GM12878 (cell line): ENCODE data around the gene RFT1. TPM values are rescaled to one million over a fixed set of nuclear protein-coding genes. Genes with fewer than 3 reads are reported as not detected.
A peak's percentile ranks its signal among the peaks of the same experiment; 100 is the strongest.

Experiments
- ATAC-seq: fragments of 200-7000 bp; cut with Tn5 transposase; 3 replicates; pipeline ENCODE4 v1.9.1; 2020; ENCODE audit warnings: mild to moderate bottlenecking, moderate library complexity
- BruUV-seq: library from RNA; stranded (reverse); fragments of 400-500 nt; replicated peaks from 2 replicates; lab custom pipeline; 2021; lab: Mats Ljungman, UMichigan
- CTCF ChIA-PET: fragments of 300-600 bp; sonication (Branson Sonifier 250); formaldehyde crosslinking; extraction: SDS; loops from one replicate; lab custom pipeline; 2021; ENCODE audit warnings: inconsistent platforms; lab: Yijun Ruan, JAX
- POLR2A ChIA-PET: fragments of 350-600 bp; formaldehyde crosslinking; extraction: SDS; loops from one replicate; lab custom pipeline; 2021; ENCODE audit warnings: inconsistent platforms; lab: Charles Lee
- RAD21 ChIA-PET: fragments of 300-600 bp; sonication (Branson Sonifier 250); formaldehyde crosslinking; loops from one replicate; lab custom pipeline; 2023; ENCODE audit warnings: antibody characterized with exemption; ENCODE audit not compliant: unreplicated experiment; lab: Charles Lee
- SMC1A ChIA-PET: fragments of 300-600 bp; sonication (Branson Sonifier 250); formaldehyde crosslinking; loops from one replicate; lab custom pipeline; 2023; ENCODE audit not compliant: unreplicated experiment, uncharacterized antibody; lab: Charles Lee
- DNase-seq: peaks from one replicate; pipeline ENCODE4 v3.0.0-alpha.2; 2011; ENCODE audit warnings: low read depth, low spot score
- FAIRE-seq: peaks from 3 replicates; lab custom pipeline; 2011; peaks lifted over from hg19 to GRCh38; lab: Jason Lieb, UNC
- H2AFZ ChIP-seq: 2 replicates; pipeline ENCODE4 v1.6.0; 2011; ENCODE audit warnings: low read depth, low read length, control low read depth; ENCODE audit not compliant: control insufficient read depth
- H3K27ac ChIP-seq: 2 replicates; pipeline ENCODE4 v1.5.1; 2011; ENCODE audit warnings: control low read depth; ENCODE audit not compliant: control insufficient read depth, insufficient read depth
- H3K27me3 ChIP-seq, 2 experiments: replicated peaks in 1 of 2; 2 replicates each; pipeline versions ENCODE4 v1.6.0 to v1.6.1; 2011; ENCODE audit warnings: low read length in 1 of 2; ENCODE audit not compliant: control insufficient read depth in 2 of 2, insufficient read depth in 2 of 2
- H3K36me3 ChIP-seq, 2 experiments: 2 replicates each; pipeline ENCODE4 v1.5.1; 2011; ENCODE audit warnings: low read length in 1 of 2; ENCODE audit not compliant: control insufficient read depth in 2 of 2, insufficient read depth in 2 of 2
- H3K4me1 ChIP-seq: 2 replicates; pipeline ENCODE4 v1.6.1; 2011; ENCODE audit warnings: mild to moderate bottlenecking, low read length, moderate library complexity, mixed read lengths; ENCODE audit not compliant: control insufficient read depth, insufficient read depth
- H3K4me2 ChIP-seq: 2 replicates; pipeline ENCODE4 v1.6.0; 2011; ENCODE audit warnings: control low read depth; ENCODE audit not compliant: control insufficient read depth, insufficient read depth
- H3K4me3 ChIP-seq: fragments of 200-600 bp; sonication (generic); 2 replicates; pipeline ENCODE4 v1.5.1; 2016
- H3K79me2 ChIP-seq: 2 replicates; pipeline ENCODE4 v1.6.0; 2011; ENCODE audit warnings: low read length; ENCODE audit not compliant: control insufficient read depth, insufficient read depth
- H3K9ac ChIP-seq: 2 replicates; pipeline ENCODE4 v1.8.0; 2011; ENCODE audit warnings: low read length, control low read depth, mixed read lengths; ENCODE audit not compliant: control insufficient read depth, insufficient read depth
- H3K9me3 ChIP-seq: replicated peaks from 3 replicates; pipeline ENCODE4 v1.5.1; 2011; ENCODE audit warnings: mild to moderate bottlenecking, low read length; ENCODE audit not compliant: control insufficient read depth, insufficient read depth
- H4K20me1 ChIP-seq: 2 replicates; pipeline ENCODE4 v1.6.0; 2011; ENCODE audit not compliant: control insufficient read depth, insufficient read depth
- HDGF ChIP-seq: fragments of 450-650 bp; IDR thresholded peaks from 2 replicates; pipeline ENCODE4 v1.6.1; 2016; ENCODE audit warnings: antibody characterized with exemption
- IKZF2 ChIP-seq, 2 experiments: fragments of 450-650 bp; IDR thresholded peaks; 2 replicates each; pipeline ENCODE4 v1.6.1; 2017; ENCODE audit warnings: mild to moderate bottlenecking in 2 of 2, moderate library complexity in 2 of 2
- NR2F1 ChIP-seq: fragments of 450-650 bp; conservative IDR thresholded peaks from 2 replicates; pipeline ENCODE4 v1.6.1; 2017; ENCODE audit warnings: mild to moderate bottlenecking
- RELB ChIP-seq: fragments of 450-650 bp; IDR thresholded peaks from 2 replicates; pipeline ENCODE4 v1.6.1; 2017; ENCODE audit warnings: low read depth, mild to moderate bottlenecking, moderate library complexity
- SMARCA5 ChIP-seq: fragments of 450-650 bp; IDR thresholded peaks from 2 replicates; pipeline ENCODE4 v1.6.1; 2017; ENCODE audit warnings: mild to moderate bottlenecking
- SRF ChIP-seq, 2 experiments: IDR thresholded peaks; 2 replicates each; pipeline ENCODE4 v1.6.1; 2011; ENCODE audit warnings: low read depth in 2 of 2, low read length in 2 of 2, mild to moderate bottlenecking in 1 of 2, moderate library complexity in 1 of 2
- WGBS: methylation state at CpG from one replicate; pipeline ENCODE4 v1.1.6; 2016; ENCODE audit warnings: low lambda C conversion rate; ENCODE audit not compliant: insufficient replicate concordance, insufficient coverage; ENCODE audit errors: missing lambda C conversion rate; 5-methylcytosine and 5-hydroxymethylcytosine counted together
- in situ Hi-C: fragments of 300-500 bp; cut with MboI; formaldehyde crosslinking; loops from 9 replicates; pipeline ENCODE4 v1.14.3; 2018; ENCODE audit warnings: mixed read lengths
- intact Hi-C: fragments of 100-400 bp; cut with micrococcal nuclease; formaldehyde crosslinking; loops from one replicate; pipeline ENCODE4 v1.14.2; 2022; ENCODE audit not compliant: unreplicated experiment
- polyA plus RNA-seq, 11 experiments: library from polyadenylated mRNA; depleted of rRNA in 4 of 11; unstranded in 6 of 11; stranded (reverse) in 5 of 11; fragments of >200 nt; fragmentation: Nextera tagmentation in 4 of 11; fragmentation: Illumina TruSeq in 1 of 11; extraction: Ambion mirVana in 4 of 11; extraction: Trizol in 1 of 11; gene quantifications; 1 replicate in 1 of 11; 2 replicates in 10 of 11; pipeline versions ENCODE4 v1.2.1 to v1.2.3, GENCODE V29; 2011 to 2016; ENCODE audit warnings: inconsistent platforms in 2 of 11, missing spikeins in 2 of 11, low read depth in 1 of 11
- total RNA-seq, 4 experiments: library from RNA; depleted of rRNA in 3 of 4; stranded (reverse); fragments of >200 nt in 3 of 4; fragmentation: Illumina TruSeq in 1 of 4; extraction: Trizol in 1 of 4; gene quantifications; 2 replicates each; pipeline versions ENCODE4 v1.2.1 to v1.2.3, GENCODE V29; 2013 to 2021

The RFT1 gene
- total and polyA plus RNA-seq, 10 of the 15 experiments (the other 5 are each of a cell fraction or from before 2014, with no cell fraction given): 16.6 to 75.1 (median 34.5) TPM

DNA sequence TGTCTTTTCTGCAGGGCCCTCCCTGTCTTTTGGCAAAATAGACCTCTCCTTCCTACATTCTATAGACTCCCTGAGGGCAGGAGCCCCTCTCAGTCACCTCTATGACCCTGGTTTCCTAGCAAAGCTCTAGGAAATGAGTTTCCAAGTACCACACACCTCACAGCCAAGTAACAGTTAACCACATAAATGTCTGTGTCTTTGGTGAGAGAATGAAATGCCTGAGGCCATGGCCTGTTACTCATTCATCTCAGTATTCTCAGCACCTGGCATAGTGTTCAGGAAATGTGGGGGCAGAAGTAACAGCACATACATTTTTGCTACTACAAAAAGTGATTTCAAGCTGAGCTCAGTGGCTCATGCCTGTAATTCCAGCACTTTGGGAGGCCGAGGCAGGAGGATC, 21.0 kb downstream of the RFT1 start:
- RAD21 ChIA-PET: interaction anchor here (0.9 to 2.1 kb wide), 7 partner anchors 19 to 144 kb away, joined by 3 to 7 read pairs (median 4); no protein-coding TSS in a partner anchor
- no peak overlapping the region for H3K27ac ChIP-seq
- in situ Hi-C loops (no loop called here), intact Hi-C loops (no loop called here)
- POLR2A ChIA-PET: interaction anchor here (0.7 to 1.6 kb wide), 3 partner anchors 39 to 579 kb away, joined by 3 to 6 read pairs (median 4); no protein-coding TSS in a partner anchor
- CTCF ChIA-PET: interaction anchor here (0.6 to 16.5 kb wide), 13 partner anchors 8 to 597 kb away, joined by 3 to 303 read pairs (median 3); partner anchors contain the start of gene RFT1
- H3K9ac ChIP-seq: no peak overlapping the region
- no peak overlapping the region for H3K4me2 ChIP-seq
- H3K79me2 ChIP-seq: peaks cover 2% of the 10 kb centered on the region; the same call in 1 of the 2 replicates
- H3K27me3 ChIP-seq: no peaks in the 10 kb centered on the region
- no TSS peak for BruUV-seq
- H3K36me3 ChIP-seq: peaks cover 5 to 16% of the 10 kb centered on the region in 2 experiments
- WGBS: 100% methylated on average over 1 of the region's 1 CpG
- SMC1A ChIA-PET: interaction anchor here (1.0 to 4.8 kb wide), 5 partner anchors 19 to 89 kb away, joined by 3 to 55 read pairs (median 4); no protein-coding TSS in a partner anchor
- TF ChIP-seq SRF (IDR thresholded peaks at IDR 0.05; ENCODE audit: low read depth in 2 of 2, low read length in 2 of 2) (no peak), SMARCA5 (no peak), HDGF (no peak), RELB (peak; percentile 30; the same call in 1 of the 2 replicates), NR2F1 (peak; percentile 71), IKZF2 (IDR thresholded peaks at IDR 0.05) (peak; percentile 14 to 27; a peak in 2 of 4 replicates)
- no peak overlapping the region for H2AFZ ChIP-seq
- FAIRE-seq: no peak
- no peak for DNase-seq
- H3K4me1 ChIP-seq: no peaks in the 10 kb centered on the region
- no peaks in the 10 kb centered on the region for H3K9me3 ChIP-seq
- H3K4me3 ChIP-seq: no peak overlapping the region
- ATAC-seq: no peak; the same call in 2 of the 3 replicates
- H4K20me1 ChIP-seq: no peaks in the 10 kb centered on the region
